GM18505 (cell line): ENCODE results near the gene GPR137B.
A peak's percentile ranks its signal among the peaks of the same experiment; 100 is the strongest.
"Not testable (repeated sequence)": the region's sequence is repeated elsewhere in the genome, so short reads cannot be mapped to it uniquely, and the experiment has no call there.

Source experiments
- ATAC-seq: cut with Tn5 transposase; IDR thresholded peaks from one replicate; pipeline ENCODE4 v1.9.1; 2021; ENCODE audit not compliant: unreplicated experiment
- POLR2A ChIP-seq: IDR thresholded peaks from 4 replicates; pipeline ENCODE4 v1.6.1; 2011; ENCODE audit warnings: borderline replicate concordance; ENCODE audit not compliant: insufficient read depth, insufficient read length; ENCODE audit errors: extremely low read depth

GPR137B gene

DNA sequence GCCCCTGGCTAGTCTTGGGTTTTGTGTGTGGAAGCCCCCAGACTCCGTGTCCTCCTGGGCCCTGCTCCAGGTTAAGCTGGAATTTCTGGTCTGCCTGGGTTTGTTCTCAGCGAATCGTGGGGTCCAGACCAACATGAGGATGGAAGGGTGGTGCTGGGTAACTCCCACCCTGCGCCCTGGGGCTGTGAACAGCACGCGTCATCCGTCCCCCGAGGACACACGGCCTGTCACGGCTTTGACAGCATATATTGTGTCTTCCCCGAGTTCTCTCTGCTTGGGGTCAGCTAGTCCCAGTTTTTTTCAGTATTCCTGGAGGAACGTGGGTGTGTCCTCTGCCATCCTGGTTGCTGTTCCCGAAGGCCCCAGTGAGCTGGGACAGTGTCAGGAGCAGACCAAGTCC, 11.8 kb downstream of the GPR137B start:
- no peak for ATAC-seq
- no peak for TF ChIP-seq POLR2A

GRCh38 chr1:236154671-236155398, 12.5 kb downstream of the GPR137B start:
- TF ChIP-seq POLR2A, result no peak
- no peak for ATAC-seq

GRCh38 chr1:236155399-236155767, 13.0 kb downstream of the GPR137B start:
- no peak for TF ChIP-seq POLR2A
- no peak for ATAC-seq

DNA sequence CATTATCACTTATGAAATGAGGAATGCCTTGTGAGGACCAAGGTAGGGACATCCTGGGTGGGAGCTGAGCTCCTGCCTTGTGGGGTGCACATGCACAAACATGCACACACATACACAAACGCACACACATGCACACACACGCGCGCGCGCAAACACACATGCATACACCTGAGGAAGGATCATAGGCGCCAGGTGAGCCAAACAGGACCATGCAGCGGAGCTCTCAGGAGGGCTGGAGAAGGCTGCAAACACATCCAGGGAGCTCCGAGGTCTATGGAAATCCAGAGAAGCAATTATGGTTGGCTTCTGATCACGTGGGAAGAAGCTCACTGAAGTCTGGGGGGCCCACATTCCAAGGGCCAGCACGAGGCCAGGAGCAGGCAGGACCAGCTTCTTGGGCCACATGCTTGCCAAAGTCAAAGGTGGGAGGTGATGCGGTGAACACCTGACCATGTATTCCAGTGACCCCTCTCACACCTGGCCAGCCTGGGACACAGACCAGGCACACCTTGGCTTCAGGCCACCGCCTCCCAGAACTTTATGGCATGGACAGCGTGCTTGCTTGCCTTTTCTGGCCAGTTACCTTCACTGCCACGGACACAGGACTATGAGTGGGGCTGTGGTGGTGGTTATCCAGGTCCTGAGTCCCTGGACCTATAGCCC, 13.6 kb downstream of the GPR137B start:
- TF ChIP-seq POLR2A, result no peak
- ATAC-seq, result no peak

- TF ChIP-seq POLR2A, result peak; percentile 76
- peak; percentile 80 for ATAC-seq
Measured at GRCh38 chr1:236156512-236157208, 14.3 kb downstream of the GPR137B start.

- ATAC-seq, result not testable (repeated sequence)
Measured at GRCh38 chr1:236158072-236158471, 15.7 kb downstream of the GPR137B start.

DNA sequence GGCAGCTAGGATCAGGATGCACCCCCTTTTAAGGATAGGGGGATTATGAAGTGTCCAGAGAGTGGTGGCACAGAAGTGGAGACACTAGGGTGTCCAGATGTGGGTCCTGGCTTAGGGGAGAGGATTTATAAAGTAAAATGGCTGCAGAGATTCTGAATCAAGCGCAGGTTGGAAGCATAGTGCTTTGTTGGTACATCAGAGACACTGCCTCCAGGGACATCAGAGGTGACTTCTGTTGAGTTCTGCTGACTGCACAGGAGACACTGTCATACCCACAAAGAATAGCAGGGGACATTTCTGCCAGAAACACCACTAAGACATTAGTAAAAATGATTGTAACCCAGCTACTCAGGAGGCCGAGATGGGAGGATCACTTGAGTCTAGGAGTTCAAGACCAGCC, 16.4 kb downstream of the GPR137B start:
- peak; percentile 40 for TF ChIP-seq POLR2A
- no peak for ATAC-seq

- peak; percentile 69 for TF ChIP-seq POLR2A
- peak; percentile 43 for ATAC-seq
Measured at GRCh38 chr1:236159704-236160539, 17.6 kb downstream of the GPR137B start.

GRCh38 chr1:236160540-236161127, 18.3 kb downstream of the GPR137B start:
- peak; percentile 46 for TF ChIP-seq POLR2A
- no peak for ATAC-seq

DNA sequence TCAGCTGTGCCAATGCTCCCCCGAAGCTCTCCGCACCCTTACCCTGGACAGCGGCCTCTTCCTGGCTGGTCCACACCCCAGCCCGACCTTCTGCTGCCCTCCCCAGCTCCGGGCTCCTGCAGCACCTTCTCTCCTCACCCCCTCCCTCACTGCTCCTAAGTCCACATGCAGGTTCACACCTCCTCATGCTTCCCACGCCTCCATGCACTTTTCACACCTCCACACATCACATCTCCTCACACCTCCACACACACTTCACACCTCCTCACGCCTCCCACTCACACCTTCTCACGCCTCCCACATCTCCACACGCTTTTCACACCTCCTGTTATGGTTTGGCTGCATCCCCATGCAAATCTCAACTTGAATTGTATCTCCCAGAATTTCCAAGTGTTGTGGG, 18.9 kb downstream of the GPR137B start:
- ATAC-seq, result no peak

GRCh38 chr1:236161755-236162154, 19.4 kb downstream of the GPR137B start:
- ATAC-seq, result not testable (repeated sequence)

More for the DNA sequence above, 18.9 kb downstream of the GPR137B start:
- TF ChIP-seq POLR2A, result no peak

GRCh38 chr1:236163463-236164153, 21.3 kb downstream of the GPR137B start:
- no peak for ATAC-seq

More at GRCh38 chr1:236163463-236164153, 21.3 kb downstream of the GPR137B start:
- no peak for TF ChIP-seq POLR2A
